Kidney (tissue), 14 donors: ENCODE data around the gene CDKN2D. TPM values are rescaled to one million over a fixed set of nuclear protein-coding genes. Genes with fewer than 3 reads are reported as not detected.

ENCODE experiments used
- DNase-seq, 5 donors: peaks; one replicate each; pipeline ENCODE4 v3.0.0-alpha.2; 2013 to 2020
- FAIRE-seq: peaks from 2 replicates; lab custom pipeline; 2012; peaks lifted over from hg19 to GRCh38; lab: Jason Lieb, UNC
- H3K27ac ChIP-seq, 2 donors: one replicate each; pipeline ENCODE4 v1.7.0; 2013; ENCODE audit warnings: low read depth in 2 of 2, low read length in 2 of 2, inconsistent platforms in 1 of 2
- H3K27me3 ChIP-seq: one replicate; pipeline ENCODE4 v1.7.1; 2013; ENCODE audit warnings: low read length, inconsistent platforms; ENCODE audit not compliant: control insufficient read depth, insufficient read depth
- H3K36me3 ChIP-seq, 3 donors: one replicate each; pipeline versions ENCODE4 v1.7.0 to v1.7.1; 2013; ENCODE audit warnings: low read length in 3 of 3, control low read depth in 1 of 3, inconsistent platforms in 1 of 3; ENCODE audit not compliant: insufficient read depth in 3 of 3, control insufficient read depth in 2 of 3
- H3K4me1 ChIP-seq, 3 donors: one replicate each; pipeline versions ENCODE4 v1.7.0 to v1.7.1; 2013; ENCODE audit warnings: low read length in 3 of 3, inconsistent platforms in 1 of 3, low read depth in 1 of 3; ENCODE audit not compliant: control insufficient read depth in 2 of 3, insufficient read depth in 2 of 3
- H3K4me3 ChIP-seq, 3 donors: one replicate each; pipeline versions ENCODE4 v1.7.0 to v1.8.1; 2013; ENCODE audit warnings: low read length in 3 of 3, control low read depth in 1 of 3, inconsistent platforms in 1 of 3
- H3K9ac ChIP-seq, 3 donors: one replicate each; pipeline versions ENCODE4 v1.7.0 to v1.7.1; 2013; ENCODE audit warnings: low read length in 3 of 3, control low read depth in 1 of 3, inconsistent platforms in 1 of 3
- H3K9me3 ChIP-seq, 3 donors: one replicate each; pipeline versions ENCODE4 v1.7.0 to v1.7.1; 2013; ENCODE audit warnings: low read length in 3 of 3, control low read depth in 1 of 3, inconsistent platforms in 1 of 3; ENCODE audit not compliant: control insufficient read depth in 2 of 3, insufficient read depth in 1 of 3
- intact Hi-C: fragments of 100-400 bp; cut with DNase I; formaldehyde crosslinking; loops from one replicate; pipeline ENCODE4 v1.11.1; 2022
- polyA plus RNA-seq: library from polyadenylated mRNA; stranded (reverse); fragments of 350-450 nt; fragmentation: Illumina TruSeq; extraction: RNeasy Lipid Tissue Mini Kit (QIAGEN cat#74804); gene quantifications from one replicate; pipeline ENCODE4 v1.2.3, GENCODE V29; 2014; ENCODE audit warnings: low read depth, low replicate concordance; ENCODE audit not compliant: insufficient read depth
- total RNA-seq: library from RNA; stranded (reverse); fragmentation: NEBNext Ultra II Directional; extraction: Animal tissue kit (Norgen Biotek cat#: 25700); gene quantifications from one replicate; pipeline ENCODE4 v1.2.1, GENCODE V29; 2021
- TF ChIP-seq, protein P1 (sequence below): IDR thresholded peaks from 3 replicates; pipeline ENCODE4 v1.5.1; 2012; ENCODE audit warnings: mild to moderate bottlenecking, moderate library complexity, borderline replicate concordance; ENCODE audit not compliant: insufficient read depth; ENCODE audit errors: extremely low read depth
- donor health status: control.
- donor health status: control.
- donor health status: control.
- donor health status: control.
- donor health status: control.
- donor health status: DM: yes; HTN: yes; CAD: no.
- donor health status: Normal renal cell carcinoma (clear cell type).

Gene CDKN2D
- total and polyA plus RNA-seq, 2 donors from 2014 or later = 8.8 to 14.7 TPM

DNA sequence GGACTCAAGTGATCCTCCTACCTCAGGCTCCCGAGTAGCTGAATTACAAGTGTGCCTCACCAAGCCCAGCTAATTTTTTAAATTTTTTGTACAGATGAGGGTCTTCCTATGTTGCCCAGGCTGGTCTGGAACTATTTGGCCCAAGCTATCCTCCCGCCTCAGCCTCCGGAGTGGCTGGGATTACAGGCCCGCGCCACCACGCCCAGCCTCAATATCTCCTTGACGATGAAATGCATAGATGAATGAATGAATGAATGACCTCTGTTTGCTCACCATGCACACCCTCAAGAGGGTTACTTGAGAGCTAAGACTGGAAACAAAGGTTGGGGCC lies 33.2 kb upstream of the CDKN2D start:
- H3K27ac ChIP-seq = no peak overlapping the region
- intact Hi-C loops = no loop called here
- DNase-seq (no peak), FAIRE-seq (no peak)
- H3K9ac ChIP-seq = no peak overlapping the region
- H3K4me1 ChIP-seq = peaks cover 0 to 5% (median 0%) of the 10 kb centered on the region in 3 donors
- TF ChIP-seq, protein P1, sequence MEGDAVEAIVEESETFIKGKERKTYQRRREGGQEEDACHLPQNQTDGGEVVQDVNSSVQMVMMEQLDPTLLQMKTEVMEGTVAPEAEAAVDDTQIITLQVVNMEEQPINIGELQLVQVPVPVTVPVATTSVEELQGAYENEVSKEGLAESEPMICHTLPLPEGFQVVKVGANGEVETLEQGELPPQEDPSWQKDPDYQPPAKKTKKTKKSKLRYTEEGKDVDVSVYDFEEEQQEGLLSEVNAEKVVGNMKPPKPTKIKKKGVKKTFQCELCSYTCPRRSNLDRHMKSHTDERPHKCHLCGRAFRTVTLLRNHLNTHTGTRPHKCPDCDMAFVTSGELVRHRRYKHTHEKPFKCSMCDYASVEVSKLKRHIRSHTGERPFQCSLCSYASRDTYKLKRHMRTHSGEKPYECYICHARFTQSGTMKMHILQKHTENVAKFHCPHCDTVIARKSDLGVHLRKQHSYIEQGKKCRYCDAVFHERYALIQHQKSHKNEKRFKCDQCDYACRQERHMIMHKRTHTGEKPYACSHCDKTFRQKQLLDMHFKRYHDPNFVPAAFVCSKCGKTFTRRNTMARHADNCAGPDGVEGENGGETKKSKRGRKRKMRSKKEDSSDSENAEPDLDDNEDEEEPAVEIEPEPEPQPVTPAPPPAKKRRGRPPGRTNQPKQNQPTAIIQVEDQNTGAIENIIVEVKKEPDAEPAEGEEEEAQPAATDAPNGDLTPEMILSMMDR = no peak
- H3K4me3 ChIP-seq = peak overlapping the region in 1 of 3 donors; percentile 46
- no peaks in the 10 kb centered on the region for H3K36me3 ChIP-seq
- H3K27me3 ChIP-seq = no peaks in the 10 kb centered on the region
- H3K9me3 ChIP-seq = no peaks in the 10 kb centered on the region

DNA sequence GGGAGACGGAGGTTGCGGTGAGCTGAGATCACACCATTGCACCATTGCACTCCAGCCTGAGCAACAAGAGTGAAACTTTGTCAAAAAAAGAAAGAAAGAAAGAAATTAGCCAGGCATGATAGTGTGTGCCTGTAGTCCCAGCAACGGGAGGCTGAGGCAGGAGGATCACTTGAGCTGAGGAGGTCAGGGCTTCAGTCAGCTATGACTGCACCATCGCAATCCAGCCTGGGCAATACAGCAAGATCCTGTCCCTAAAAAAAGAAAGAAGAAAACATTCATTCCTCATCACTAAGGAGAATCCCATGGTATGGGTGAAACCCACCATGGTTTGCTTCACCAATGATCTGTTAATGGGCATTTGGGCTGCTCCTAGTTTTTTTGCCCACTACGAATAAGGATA lies 31.4 kb upstream of the CDKN2D start:
- Histone ChIP-seq H3K4me3 (no peak overlapping the region), H3K9me3 (no peaks in the 10 kb centered on the region), H3K4me1 (peaks cover 0 to 5% (median 0%) of the 10 kb centered on the region in 3 donors), H3K27ac (no peak overlapping the region), H3K27me3 (no peaks in the 10 kb centered on the region), H3K9ac (no peak overlapping the region), H3K36me3 (no peaks in the 10 kb centered on the region)
- no peak for DNase-seq
- TF ChIP-seq, protein P1 = no peak
- intact Hi-C loops = no loop called here
- FAIRE-seq = no peak

DNA sequence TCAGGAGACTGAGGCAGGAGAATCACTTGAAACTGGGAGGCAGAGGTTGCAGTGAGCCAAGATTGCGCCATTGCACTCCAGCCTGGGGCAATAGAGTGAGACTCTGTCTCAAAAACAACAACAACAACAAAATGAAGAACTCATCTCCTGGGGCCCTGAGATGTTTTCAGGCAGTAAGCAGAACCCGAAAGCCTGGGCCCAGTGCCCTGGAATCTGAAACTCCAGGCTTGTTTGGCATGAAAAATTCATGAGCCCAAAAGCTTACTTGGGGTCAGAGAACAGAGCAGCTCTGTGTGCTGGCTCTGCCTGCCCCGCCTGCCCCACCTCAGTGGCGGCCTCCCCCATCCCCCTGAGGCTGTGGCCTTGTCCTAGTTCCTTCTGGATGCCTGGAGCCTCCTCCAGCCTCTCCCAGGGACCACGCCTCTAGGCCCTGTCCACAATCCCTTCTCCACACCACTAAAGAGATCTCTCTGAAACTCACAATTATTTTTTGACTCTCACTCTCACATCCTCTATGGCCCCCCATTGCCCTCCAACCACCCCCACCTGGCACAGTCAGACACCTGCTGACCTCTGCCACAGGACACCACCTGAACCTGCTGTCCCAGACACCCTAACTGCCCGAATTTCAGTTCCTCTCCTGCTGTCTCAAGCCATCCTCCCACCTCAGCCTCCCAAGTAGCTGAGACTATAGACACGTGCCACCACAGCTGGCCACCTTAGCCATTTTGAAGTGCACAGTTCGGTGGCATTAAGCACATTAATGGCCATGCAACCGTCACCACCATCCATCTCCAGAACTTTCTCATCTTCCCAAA lies 25.2 kb upstream of the CDKN2D start:
- intact Hi-C loops = no loop called here
- TF ChIP-seq, protein P1 = no peak

More for the DNA sequence above, 25.2 kb upstream of the CDKN2D start:
- no peaks in the 10 kb centered on the region for H3K9me3 ChIP-seq
- H3K4me3 ChIP-seq = no peak overlapping the region
- no peaks in the 10 kb centered on the region for H3K36me3 ChIP-seq
- H3K4me1 ChIP-seq = peaks cover 0 to 2% (median 0%) of the 10 kb centered on the region in 3 donors
- no peaks in the 10 kb centered on the region for H3K27me3 ChIP-seq
- H3K27ac ChIP-seq = peak overlapping the region in 1 of 2 donors; percentile 65
- DNase-seq (peak in 2 of 5 donors; percentile 43 to 82), FAIRE-seq (no peak)
- no peak overlapping the region for H3K9ac ChIP-seq
